Keratinocyte (primary cell): ENCODE measurements around the gene HNF4A.

Experiments
- CTCF ChIP-seq, 3 experiments: IDR thresholded peaks in 1 of 3; conservative IDR thresholded peaks in 1 of 3; optimal IDR thresholded peaks in 1 of 3; 2 replicates in 2 of 3; 3 replicates in 1 of 3; pipeline versions ENCODE3 to v1.5.1; 2011; ENCODE audit warnings: low read length in 3 of 3, mild to moderate bottlenecking in 3 of 3, moderate library complexity in 2 of 3, control low read depth in 1 of 3, inconsistent platforms in 1 of 3; ENCODE audit not compliant: insufficient read depth in 2 of 3; ENCODE audit errors: extremely low read depth in 1 of 3
- EZH2 ChIP-seq: IDR thresholded peaks from one replicate; pipeline ENCODE4 v1.6.1; 2012; ENCODE audit warnings: inconsistent platforms, mild to moderate bottlenecking, low read length, moderate library complexity

DNA sequence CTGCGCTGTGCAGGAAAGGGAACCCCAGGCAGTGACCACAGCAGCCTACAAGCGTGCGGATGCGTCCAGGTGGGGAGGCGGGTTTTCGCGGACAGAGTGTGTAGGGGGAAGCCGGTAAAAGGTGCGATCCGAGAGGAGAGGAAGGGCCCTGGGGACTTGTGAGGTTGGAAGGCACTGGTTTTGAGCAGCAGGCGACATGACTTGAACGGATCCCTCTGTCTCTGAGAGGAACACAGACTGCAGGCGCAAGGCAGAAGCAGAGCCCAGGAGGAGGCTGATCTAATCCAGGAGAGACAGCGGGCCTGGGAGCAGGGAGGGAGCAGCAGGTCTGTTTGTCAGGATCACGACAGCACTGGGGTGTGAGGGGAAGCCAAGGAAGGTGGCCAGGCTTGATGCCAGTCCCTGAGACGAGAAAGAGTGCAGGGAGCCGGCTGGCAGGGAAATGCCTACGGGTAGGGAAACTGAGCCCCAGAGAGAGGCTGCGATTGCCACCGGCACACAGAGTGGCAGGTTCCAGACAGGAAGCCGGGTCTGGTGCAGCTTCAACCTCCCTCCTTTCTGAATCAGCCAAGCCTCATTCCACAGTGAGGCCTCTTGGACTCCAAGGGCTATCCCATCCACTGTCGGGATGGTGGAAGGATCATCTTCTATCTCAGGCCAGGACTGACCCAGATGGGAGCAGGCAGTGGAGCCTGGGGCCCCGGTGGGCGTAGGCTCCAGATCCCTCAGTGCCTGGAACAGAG lies 57.1 kb downstream of the HNF4A start:
- TF ChIP-seq CTCF (optimal IDR thresholded peaks at IDR 0.05 in 1 of 3, IDR thresholded peaks at IDR 0.05 in 1 of 3, conservative IDR thresholded peaks at IDR 0.05 in 1 of 3; ENCODE audit: extremely low read depth in 1 of 3, insufficient read depth in 2 of 3, low read length in 3 of 3) (no peak), EZH2 (no peak)
